ENCODE data around the gene NOS2. TPM values are rescaled to one million over a fixed set of nuclear protein-coding genes. Genes with fewer than 3 reads are reported as not detected.
"Not testable (repeated sequence)": the region's sequence is repeated elsewhere in the genome, so short reads cannot be mapped to it uniquely, and the experiment has no call there.

Gene NOS2
- total RNA-seq, 1 donor from 2014 or later = 0.25 TPM

DNA sequence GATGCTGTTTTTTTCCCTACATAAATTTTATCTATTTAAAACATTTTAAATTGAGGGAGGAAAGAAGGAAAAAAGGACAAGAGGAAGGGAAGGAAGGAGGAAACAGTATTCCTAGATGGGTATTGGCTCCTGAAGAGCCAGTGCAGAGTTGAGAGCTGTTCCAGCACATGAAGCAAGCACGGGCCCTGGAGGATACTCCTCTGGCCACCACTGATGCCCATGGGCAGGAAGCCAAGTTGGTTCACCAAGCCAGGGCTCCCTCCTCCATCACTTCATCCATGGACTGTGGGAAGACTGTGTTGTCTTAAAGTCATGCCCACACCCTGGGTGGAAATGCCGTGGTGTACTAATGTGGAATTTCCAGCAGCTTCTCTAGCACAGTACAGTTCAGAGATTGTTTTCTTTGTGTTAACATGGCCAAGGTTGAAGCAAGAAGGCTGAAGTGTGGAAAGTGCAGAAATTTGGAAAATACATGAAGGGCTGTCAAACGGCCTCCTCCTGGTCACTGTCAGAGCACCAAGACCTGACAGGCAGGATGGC lies 23.9 kb upstream of the NOS2 start:
- no peak for DNase-seq
- H3K27me3 Mint-ChIP-seq (ENCODE audit: unreplicated experiment) = peaks cover 3% of the 10 kb centered on the region
- no peak overlapping the region for H3K27ac Mint-ChIP-seq (ENCODE audit: unreplicated experiment)
- no peak overlapping the region for H3K4me3 Mint-ChIP-seq (ENCODE audit: unreplicated experiment)
- peaks cover 11% of the 10 kb centered on the region for H3K36me3 Mint-ChIP-seq (ENCODE audit: unreplicated experiment)
- H3K4me1 Mint-ChIP-seq (ENCODE audit: low read depth, unreplicated experiment) = no peaks in the 10 kb centered on the region
- TF ChIP-seq, protein P1, sequence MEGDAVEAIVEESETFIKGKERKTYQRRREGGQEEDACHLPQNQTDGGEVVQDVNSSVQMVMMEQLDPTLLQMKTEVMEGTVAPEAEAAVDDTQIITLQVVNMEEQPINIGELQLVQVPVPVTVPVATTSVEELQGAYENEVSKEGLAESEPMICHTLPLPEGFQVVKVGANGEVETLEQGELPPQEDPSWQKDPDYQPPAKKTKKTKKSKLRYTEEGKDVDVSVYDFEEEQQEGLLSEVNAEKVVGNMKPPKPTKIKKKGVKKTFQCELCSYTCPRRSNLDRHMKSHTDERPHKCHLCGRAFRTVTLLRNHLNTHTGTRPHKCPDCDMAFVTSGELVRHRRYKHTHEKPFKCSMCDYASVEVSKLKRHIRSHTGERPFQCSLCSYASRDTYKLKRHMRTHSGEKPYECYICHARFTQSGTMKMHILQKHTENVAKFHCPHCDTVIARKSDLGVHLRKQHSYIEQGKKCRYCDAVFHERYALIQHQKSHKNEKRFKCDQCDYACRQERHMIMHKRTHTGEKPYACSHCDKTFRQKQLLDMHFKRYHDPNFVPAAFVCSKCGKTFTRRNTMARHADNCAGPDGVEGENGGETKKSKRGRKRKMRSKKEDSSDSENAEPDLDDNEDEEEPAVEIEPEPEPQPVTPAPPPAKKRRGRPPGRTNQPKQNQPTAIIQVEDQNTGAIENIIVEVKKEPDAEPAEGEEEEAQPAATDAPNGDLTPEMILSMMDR (IDR thresholded peaks at IDR 0.05; ENCODE audit: partially characterized antibody, unreplicated experiment) = no peak
- H3K9me3 Mint-ChIP-seq (ENCODE audit: unreplicated experiment) = peaks cover 9% of the 10 kb centered on the region

DNA sequence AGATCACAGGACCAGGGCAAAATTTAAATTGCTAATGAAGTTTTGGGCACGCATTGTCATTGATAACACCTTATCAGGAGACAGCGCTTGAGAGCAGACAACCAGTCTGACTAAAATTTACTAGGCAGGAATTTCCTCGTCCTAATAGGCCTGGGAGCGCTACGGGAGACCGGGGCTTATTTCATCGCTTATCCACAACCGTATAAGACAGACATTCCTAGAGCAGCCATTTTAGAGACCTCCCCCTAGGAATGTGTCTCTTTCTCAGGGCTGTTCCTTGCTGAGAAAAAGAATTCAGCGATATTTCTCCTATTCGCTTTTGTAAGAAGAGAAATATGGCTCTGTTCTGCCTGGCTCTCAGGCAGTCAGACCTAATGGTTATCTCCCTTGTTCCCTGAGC lies 21.8 kb upstream of the NOS2 start:
- peaks cover 11% of the 10 kb centered on the region for H3K36me3 Mint-ChIP-seq (ENCODE audit: unreplicated experiment)

DNA sequence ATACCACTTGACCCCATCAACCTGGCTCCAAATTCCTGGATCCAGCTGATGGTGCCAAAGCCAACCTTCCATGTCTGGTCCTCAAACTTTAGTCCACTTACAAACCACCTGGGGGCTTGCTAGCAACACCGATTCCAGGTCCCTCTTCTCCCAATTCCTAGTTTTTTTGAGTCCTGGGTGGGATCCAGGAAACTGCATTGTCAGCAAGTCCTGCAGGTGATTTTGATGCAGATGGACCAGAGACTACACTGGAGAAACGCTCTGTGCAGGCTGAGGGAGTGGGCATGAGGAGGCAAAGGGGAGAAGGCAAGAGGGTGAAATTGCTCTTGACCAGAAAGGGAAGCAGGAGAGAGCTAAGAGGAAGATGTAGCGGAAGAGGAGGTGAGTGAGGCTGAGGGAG lies 21.0 kb upstream of the NOS2 start:
- no peak overlapping the region for H3K4me3 Mint-ChIP-seq (ENCODE audit: unreplicated experiment)
- no peaks in the 10 kb centered on the region for H3K4me1 Mint-ChIP-seq (ENCODE audit: low read depth, unreplicated experiment)
- peaks cover 11% of the 10 kb centered on the region for H3K36me3 Mint-ChIP-seq (ENCODE audit: unreplicated experiment)
- TF ChIP-seq, protein P1 (IDR thresholded peaks at IDR 0.05; ENCODE audit: partially characterized antibody, unreplicated experiment) = no peak
- H3K9me3 Mint-ChIP-seq (ENCODE audit: unreplicated experiment) = peaks cover 9% of the 10 kb centered on the region
- peaks cover 3% of the 10 kb centered on the region for H3K27me3 Mint-ChIP-seq (ENCODE audit: unreplicated experiment)
- no peak overlapping the region for H3K27ac Mint-ChIP-seq (ENCODE audit: unreplicated experiment)
- no peak for DNase-seq

More for the DNA sequence above, 21.8 kb upstream of the NOS2 start:
- not testable (repeated sequence) for H3K27me3 Mint-ChIP-seq (ENCODE audit: unreplicated experiment); H3K4me1 Mint-ChIP-seq (ENCODE audit: low read depth, unreplicated experiment); DNase-seq; H3K4me3 Mint-ChIP-seq (ENCODE audit: unreplicated experiment); H3K27ac Mint-ChIP-seq (ENCODE audit: unreplicated experiment); H3K9me3 Mint-ChIP-seq (ENCODE audit: unreplicated experiment)

DNA sequence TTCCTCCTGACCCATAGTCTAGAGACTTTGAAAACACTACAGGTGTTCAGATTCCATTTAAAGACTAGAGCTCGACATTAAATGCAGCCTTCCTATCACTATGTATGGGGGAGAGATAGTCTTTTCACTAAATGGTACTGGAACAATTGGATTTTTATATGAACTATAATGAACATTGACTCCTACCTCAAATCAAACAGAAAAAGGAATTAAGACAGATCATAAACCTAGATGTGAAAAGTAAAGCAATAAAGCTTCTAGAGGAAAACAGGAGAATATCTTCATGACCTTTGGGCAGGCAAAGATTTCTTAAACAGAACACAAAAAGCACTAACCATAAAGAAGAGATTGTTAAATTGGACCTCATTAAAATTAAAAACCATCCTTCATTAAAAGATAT lies 18.8 kb upstream of the NOS2 start:
- Mint-ChIP-seq H3K4me1 (ENCODE audit: low read depth, unreplicated experiment) (no peaks in the 10 kb centered on the region), H3K27ac (ENCODE audit: unreplicated experiment) (no peak overlapping the region), H3K36me3 (ENCODE audit: unreplicated experiment) (peaks cover 11% of the 10 kb centered on the region), H3K9me3 (ENCODE audit: unreplicated experiment) (peaks cover 9% of the 10 kb centered on the region), H3K4me3 (ENCODE audit: unreplicated experiment) (no peak overlapping the region), H3K27me3 (ENCODE audit: unreplicated experiment) (peaks cover 3% of the 10 kb centered on the region)
- no peak for DNase-seq
- TF ChIP-seq, protein P1 (IDR thresholded peaks at IDR 0.05; ENCODE audit: partially characterized antibody, unreplicated experiment) = no peak

DNA sequence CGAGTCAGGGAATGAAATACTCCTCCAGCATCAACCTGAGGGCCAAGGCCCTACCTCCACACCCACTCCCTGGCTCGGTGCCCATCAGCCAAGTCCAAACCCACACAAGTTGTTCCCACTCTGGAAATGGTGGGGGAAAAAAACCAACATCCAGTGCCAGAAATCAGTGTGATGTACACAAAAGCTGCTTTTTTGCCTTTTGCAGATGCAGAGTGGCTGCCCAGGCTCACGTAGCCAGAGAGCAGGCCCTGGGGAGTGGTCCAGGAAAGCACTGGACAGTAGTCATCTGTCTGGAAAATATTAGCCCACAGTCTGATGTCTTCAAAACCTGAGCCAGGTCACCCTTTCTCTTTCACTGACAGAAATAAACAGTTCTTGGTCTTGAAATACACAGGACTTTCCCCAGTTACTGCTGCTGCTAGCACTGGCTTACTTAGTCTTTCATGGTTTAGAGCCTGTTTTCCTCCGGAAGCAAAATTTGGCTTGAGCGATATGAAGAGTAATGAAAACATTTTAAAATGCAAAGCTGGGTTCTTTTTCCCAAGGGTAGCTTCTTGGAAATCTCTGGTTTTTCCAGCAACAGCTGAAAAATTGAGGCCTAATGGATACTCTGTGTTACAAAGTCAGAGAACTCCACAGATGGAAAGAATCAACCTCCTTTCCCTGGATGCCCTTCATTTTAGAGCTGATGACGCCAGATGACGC lies 18.2 kb upstream of the NOS2 start:
- Mint-ChIP-seq H3K27me3 (ENCODE audit: unreplicated experiment) (peaks cover 3% of the 10 kb centered on the region), H3K4me1 (ENCODE audit: low read depth, unreplicated experiment) (no peaks in the 10 kb centered on the region), H3K27ac (ENCODE audit: unreplicated experiment) (no peak overlapping the region), H3K9me3 (ENCODE audit: unreplicated experiment) (peaks cover 9% of the 10 kb centered on the region), H3K36me3 (ENCODE audit: unreplicated experiment) (peaks cover 9% of the 10 kb centered on the region), H3K4me3 (ENCODE audit: unreplicated experiment) (no peak overlapping the region)
- no peak for DNase-seq
- TF ChIP-seq, protein P1 (IDR thresholded peaks at IDR 0.05; ENCODE audit: partially characterized antibody, unreplicated experiment) = no peak

Measured in glutamatergic neuron (in vitro differentiated cells).